Natural killer cell (primary cell): ENCODE results near the gene RIMBP2. TPM values are rescaled to one million over a fixed set of nuclear protein-coding genes. Genes with fewer than 3 reads are reported as not detected.

Experiments used
- ATAC-seq, 3 donors: fragments of 150-1000 bp in 2 of 3; fragments of 200-7000 bp in 1 of 3; cut with Tn5 transposase; 1 replicate in 1 of 3; 2 replicates in 2 of 3; pipeline ENCODE4 v1.10.0; 2021; ENCODE audit warnings: mild to moderate bottlenecking in 2 of 3, moderate library complexity in 2 of 3
- DNase-seq, 2 donors: peaks; one replicate each; pipeline versions ENCODE4 v3.0.0 to v3.0.0-alpha.2; 2013 to 2021; ENCODE audit warnings: mixed read lengths in 1 of 2
- H3K27ac ChIP-seq: one replicate; pipeline ENCODE4 v1.5.1; 2013; ENCODE audit warnings: mild to moderate bottlenecking, low read length
- H3K27me3 ChIP-seq: one replicate; pipeline ENCODE4 v1.6.1; 2013; ENCODE audit warnings: low read length; ENCODE audit not compliant: control insufficient read depth, insufficient read depth
- H3K36me3 ChIP-seq: one replicate; pipeline ENCODE4 v1.6.1; 2013; ENCODE audit warnings: low read length; ENCODE audit not compliant: control insufficient read depth, insufficient read depth
- H3K4me1 ChIP-seq: one replicate; pipeline ENCODE4 v1.6.1; 2013; ENCODE audit warnings: low read length; ENCODE audit not compliant: control insufficient read depth, insufficient read depth
- H3K4me3 ChIP-seq: one replicate; pipeline ENCODE4 v1.5.1; 2013; ENCODE audit warnings: low read length
- H3K9me3 ChIP-seq: one replicate; pipeline ENCODE4 v1.6.1; 2013; ENCODE audit warnings: low read length; ENCODE audit not compliant: control insufficient read depth, insufficient read depth
- H3K27ac Mint-ChIP-seq, 2 donors: one replicate each; pipeline ENCODE4 v1.8.0; 2022; ENCODE audit warnings: mild to moderate bottlenecking in 2 of 2, mixed read lengths in 2 of 2, moderate library complexity in 1 of 2
- H3K27me3 Mint-ChIP-seq, 2 donors: one replicate each; pipeline ENCODE4 v1.8.0; 2022; ENCODE audit warnings: low read depth in 2 of 2, mixed read lengths in 2 of 2
- H3K36me3 Mint-ChIP-seq: one replicate; pipeline ENCODE4 v1.8.0; 2022; ENCODE audit warnings: mixed read lengths
- H3K4me1 Mint-ChIP-seq, 2 donors: one replicate each; pipeline ENCODE4 v1.8.0; 2022; ENCODE audit warnings: mixed read lengths in 2 of 2
- H3K4me3 Mint-ChIP-seq: one replicate; pipeline ENCODE4 v1.8.0; 2022; ENCODE audit warnings: mild to moderate bottlenecking, moderate library complexity, mixed read lengths
- H3K9me3 Mint-ChIP-seq, 2 donors: one replicate each; pipeline ENCODE4 v1.8.0; 2022; ENCODE audit warnings: mixed read lengths in 2 of 2
- WGBS: methylation state at CpG from one replicate; pipeline ENCODE4 v1.1.7; 2013; ENCODE audit warnings: missing lambda C conversion rate; ENCODE audit not compliant: insufficient coverage; 5-methylcytosine and 5-hydroxymethylcytosine counted together
- intact Hi-C: fragments of 100-400 bp; cut with micrococcal nuclease; formaldehyde crosslinking; loops from one replicate; pipeline ENCODE4 v1.14.2; 2022
- total RNA-seq, 4 donors: library from RNA; stranded (reverse); fragments of 120-200 nt in 1 of 4; gene quantifications; one replicate each; pipeline versions ENCODE4 v1.2.3 to v1.2.4, GENCODE V29; 2013 to 2022
- TF ChIP-seq, protein P1 (sequence below): fragments of 200-600 bp; IDR thresholded peaks from one replicate; pipeline ENCODE4 v1.8.0; 2022; ENCODE audit warnings: antibody characterized with exemption

The RIMBP2 gene
- total RNA-seq, 3 donors from 2014 or later (not counting 1 experiment from before 2014, with no cell fraction given), result not detected

DNA sequence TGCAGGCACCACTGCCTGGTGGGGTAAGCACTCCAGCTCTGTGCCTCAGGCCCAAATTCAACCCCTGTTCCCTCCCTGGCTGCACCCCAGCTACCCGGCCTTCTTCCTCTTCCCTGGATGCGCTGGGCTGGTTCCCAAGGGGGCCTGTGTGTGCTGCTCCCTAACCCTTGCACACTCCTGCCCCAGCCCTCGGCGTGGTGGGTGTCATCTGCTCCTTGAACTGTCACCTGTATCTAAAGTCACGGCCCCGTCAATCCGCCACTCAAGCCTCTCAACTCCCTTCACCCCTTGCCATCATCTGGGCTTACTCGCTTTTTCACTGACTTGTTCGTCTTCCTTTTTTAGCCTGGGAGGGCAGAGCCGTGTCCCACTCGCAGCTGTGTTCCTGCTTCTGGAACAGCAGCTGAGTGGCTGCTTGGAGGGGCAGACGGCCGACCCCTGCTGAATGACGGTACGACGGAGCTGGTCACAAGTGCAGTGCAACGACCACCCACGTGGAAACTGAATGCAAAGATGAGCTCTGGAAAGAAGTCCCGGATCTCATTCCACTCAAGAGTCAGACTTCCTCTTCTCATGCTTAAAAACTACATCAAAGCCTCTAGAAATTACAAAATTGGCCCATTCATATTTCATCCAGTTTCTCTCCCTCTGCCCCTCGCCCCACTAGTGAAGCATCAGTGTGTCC, 239.5 kb downstream of the RIMBP2 start:
- Mint-ChIP-seq H3K27ac (no peak overlapping the region), H3K27me3 (no peaks in the 10 kb centered on the region), H3K4me1 (no peaks in the 10 kb centered on the region), H3K36me3 (no peaks in the 10 kb centered on the region), H3K9me3 (no peaks in the 10 kb centered on the region), H3K4me3 (no peak overlapping the region)
- intact Hi-C loops, result no loop called here
- H3K4me1 ChIP-seq, result no peaks in the 10 kb centered on the region
- TF ChIP-seq, protein P1, sequence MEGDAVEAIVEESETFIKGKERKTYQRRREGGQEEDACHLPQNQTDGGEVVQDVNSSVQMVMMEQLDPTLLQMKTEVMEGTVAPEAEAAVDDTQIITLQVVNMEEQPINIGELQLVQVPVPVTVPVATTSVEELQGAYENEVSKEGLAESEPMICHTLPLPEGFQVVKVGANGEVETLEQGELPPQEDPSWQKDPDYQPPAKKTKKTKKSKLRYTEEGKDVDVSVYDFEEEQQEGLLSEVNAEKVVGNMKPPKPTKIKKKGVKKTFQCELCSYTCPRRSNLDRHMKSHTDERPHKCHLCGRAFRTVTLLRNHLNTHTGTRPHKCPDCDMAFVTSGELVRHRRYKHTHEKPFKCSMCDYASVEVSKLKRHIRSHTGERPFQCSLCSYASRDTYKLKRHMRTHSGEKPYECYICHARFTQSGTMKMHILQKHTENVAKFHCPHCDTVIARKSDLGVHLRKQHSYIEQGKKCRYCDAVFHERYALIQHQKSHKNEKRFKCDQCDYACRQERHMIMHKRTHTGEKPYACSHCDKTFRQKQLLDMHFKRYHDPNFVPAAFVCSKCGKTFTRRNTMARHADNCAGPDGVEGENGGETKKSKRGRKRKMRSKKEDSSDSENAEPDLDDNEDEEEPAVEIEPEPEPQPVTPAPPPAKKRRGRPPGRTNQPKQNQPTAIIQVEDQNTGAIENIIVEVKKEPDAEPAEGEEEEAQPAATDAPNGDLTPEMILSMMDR, result no peak
- no peaks in the 10 kb centered on the region for H3K36me3 ChIP-seq
- H3K4me3 ChIP-seq, result no peak overlapping the region
- no peak for ATAC-seq
- no peaks in the 10 kb centered on the region for H3K9me3 ChIP-seq
- H3K27ac ChIP-seq, result no peak overlapping the region
- no peaks in the 10 kb centered on the region for H3K27me3 ChIP-seq
- WGBS, result 68% methylated on average over 20 of the region's 20 CpGs
- no peak for DNase-seq

DNA sequence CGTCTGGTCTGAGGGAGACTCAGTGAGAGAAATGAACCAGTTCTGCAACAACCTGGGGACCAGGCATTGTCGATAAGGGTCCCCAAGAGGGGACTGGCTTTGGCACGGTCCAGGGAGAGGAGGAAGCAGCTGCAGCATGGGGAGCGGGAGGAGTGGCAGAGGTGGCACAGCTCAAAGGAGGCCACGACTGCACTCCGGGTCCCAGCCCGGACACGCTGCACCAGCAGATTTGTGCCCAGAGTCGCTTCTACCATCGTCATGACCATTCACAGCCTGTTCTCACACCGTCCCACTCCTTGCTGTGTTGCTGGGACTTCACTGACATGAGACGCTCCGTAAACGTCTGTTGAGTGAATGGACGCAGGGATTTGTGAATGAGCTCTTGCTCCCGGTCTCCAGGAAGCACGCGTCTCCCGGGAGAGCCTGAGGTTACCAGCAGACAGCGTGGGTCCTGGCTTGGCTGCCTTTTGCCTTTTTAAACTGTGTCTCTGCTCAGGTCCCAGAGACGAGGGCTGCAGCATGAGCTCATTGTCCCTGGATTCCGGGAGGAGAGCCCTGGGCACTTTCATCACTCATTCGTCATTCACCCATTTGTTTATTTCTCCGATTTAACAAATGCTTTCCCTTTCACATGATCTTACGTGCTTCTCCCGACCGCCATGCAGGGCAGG, 241.4 kb downstream of the RIMBP2 start:
- Mint-ChIP-seq H3K36me3 (no peaks in the 10 kb centered on the region), H3K4me3 (no peak overlapping the region), H3K4me1 (no peaks in the 10 kb centered on the region), H3K27me3 (no peaks in the 10 kb centered on the region), H3K27ac (no peak overlapping the region), H3K9me3 (no peaks in the 10 kb centered on the region)
- TF ChIP-seq, protein P1, result no peak
- H3K4me3 ChIP-seq, result no peak overlapping the region
- no peaks in the 10 kb centered on the region for H3K9me3 ChIP-seq
- no peaks in the 10 kb centered on the region for H3K36me3 ChIP-seq
- no peaks in the 10 kb centered on the region for H3K27me3 ChIP-seq
- H3K4me1 ChIP-seq, result no peaks in the 10 kb centered on the region
- ATAC-seq, result no peak
- 79% methylated on average over 27 of the region's 27 CpGs for WGBS
- intact Hi-C loops, result no loop called here
- H3K27ac ChIP-seq, result no peak overlapping the region
- no peak for DNase-seq

- no peaks in the 10 kb centered on the region for H3K9me3 ChIP-seq
- Mint-ChIP-seq H3K27me3 (no peaks in the 10 kb centered on the region), H3K4me3 (no peak overlapping the region), H3K27ac (no peak overlapping the region), H3K9me3 (no peaks in the 10 kb centered on the region), H3K36me3 (no peaks in the 10 kb centered on the region), H3K4me1 (no peaks in the 10 kb centered on the region)
- no peaks in the 10 kb centered on the region for H3K36me3 ChIP-seq
- no peaks in the 10 kb centered on the region for H3K4me1 ChIP-seq
- H3K27ac ChIP-seq, result no peak overlapping the region
- no peaks in the 10 kb centered on the region for H3K27me3 ChIP-seq
- H3K4me3 ChIP-seq, result no peak overlapping the region
- 74% methylated on average over 17 of the region's 17 CpGs for WGBS
- intact Hi-C loops, result no loop called here
- TF ChIP-seq, protein P1, result no peak
- DNase-seq (no peak), ATAC-seq (no peak)
Observed at GRCh38 chr12:130473266-130473665, 242.8 kb downstream of the RIMBP2 start.
